Caco-2 (cell line): Measurements from ENCODE around the gene PCIF1. TPM values are rescaled to one million over a fixed set of nuclear protein-coding genes. Genes with fewer than 3 reads are reported as not detected.

Source experiments
- BruUV-seq: library from RNA; stranded (reverse); fragments of 400-500 nt; replicated peaks from 2 replicates; lab custom pipeline; 2021; lab: Mats Ljungman, UMichigan
- CTCF ChIA-PET: fragments of 300-600 bp; sonication (Branson Sonifier 250); formaldehyde crosslinking; loops from one replicate; lab custom pipeline; 2022; ENCODE audit warnings: antibody characterized with exemption; lab: Charles Lee
- POLR2A ChIA-PET: fragments of 300-600 bp; sonication (Branson Sonifier 250); formaldehyde crosslinking; loops from one replicate; lab custom pipeline; 2022; ENCODE audit warnings: antibody characterized with exemption; lab: Charles Lee
- DNase-seq, 2 experiments: peaks; one replicate each; pipeline versions ENCODE4 v3.0.0 to v3.0.0-alpha.2; 2020 to 2022
- H3K27me3 ChIP-seq: replicated peaks from 2 replicates; pipeline ENCODE4 v1.6.0; 2011; ENCODE audit warnings: low read length; ENCODE audit not compliant: control insufficient read depth, insufficient read depth
- H3K36me3 ChIP-seq: 2 replicates; pipeline ENCODE4 v1.5.1; 2011; ENCODE audit warnings: low read length; ENCODE audit not compliant: control insufficient read depth, insufficient read depth
- H3K4me1 ChIP-seq: fragments of 250-450 bp; sonication (Bioruptor Pico); 2 replicates; pipeline ENCODE4 v1.5.1; 2020; ENCODE audit warnings: mild to moderate bottlenecking
- H3K4me3 ChIP-seq: 2 replicates; pipeline ENCODE4 v1.5.1; 2011; ENCODE audit warnings: low read depth, mild to moderate bottlenecking, control low read depth, low read length
- H3K9me3 ChIP-seq: fragments of 250-450 bp; sonication (Bioruptor Pico); 2 replicates; pipeline ENCODE4 v1.5.1; 2020; ENCODE audit warnings: mild to moderate bottlenecking, moderate library complexity
- H3K27ac Mint-ChIP-seq: one replicate; pipeline ENCODE4 v1.8.0; 2022; ENCODE audit warnings: mixed read lengths; ENCODE audit not compliant: unreplicated experiment
- H3K27me3 Mint-ChIP-seq: one replicate; pipeline ENCODE4 v1.8.0; 2022; ENCODE audit warnings: mixed read lengths; ENCODE audit not compliant: insufficient read depth, unreplicated experiment
- H3K36me3 Mint-ChIP-seq: one replicate; pipeline ENCODE4 v1.8.0; 2022; ENCODE audit warnings: mild to moderate bottlenecking, mixed read lengths; ENCODE audit not compliant: insufficient read depth, unreplicated experiment
- H3K4me1 Mint-ChIP-seq: one replicate; pipeline ENCODE4 v1.8.0; 2022; ENCODE audit warnings: low read depth, mixed read lengths; ENCODE audit not compliant: unreplicated experiment
- H3K4me3 Mint-ChIP-seq: one replicate; pipeline ENCODE4 v1.8.0; 2022; ENCODE audit warnings: mild to moderate bottlenecking, moderate library complexity, mixed read lengths; ENCODE audit not compliant: unreplicated experiment
- H3K9me3 Mint-ChIP-seq: one replicate; pipeline ENCODE4 v1.8.0; 2022; ENCODE audit warnings: mixed read lengths; ENCODE audit not compliant: unreplicated experiment
- intact Hi-C: fragments of 100-400 bp; cut with micrococcal nuclease; formaldehyde crosslinking; loops from one replicate; pipeline ENCODE4 v1.10.0; 2022; ENCODE audit not compliant: unreplicated experiment
- total RNA-seq: library from RNA; stranded (reverse); gene quantifications from 2 replicates; pipeline ENCODE4 v1.2.3, GENCODE V29; 2022
- TF ChIP-seq, protein P1 (sequence below), 2 experiments: fragments of 200-600 bp in 1 of 2; IDR thresholded peaks; 1 replicate in 1 of 2; 2 replicates in 1 of 2; pipeline versions ENCODE4 v1.5.1 to v1.8.0; 2011 to 2022; ENCODE audit warnings: antibody characterized with exemption in 1 of 2, control low read depth in 1 of 2, inconsistent platforms in 1 of 2, low read depth in 1 of 2, low read length in 1 of 2, mild to moderate bottlenecking in 1 of 2, moderate library complexity in 1 of 2; ENCODE audit not compliant: insufficient read depth in 1 of 2, severe bottlenecking in 1 of 2, unreplicated experiment in 1 of 2

The PCIF1 gene
- total RNA-seq, 1 experiment from 2014 or later: 75.9 TPM

DNA sequence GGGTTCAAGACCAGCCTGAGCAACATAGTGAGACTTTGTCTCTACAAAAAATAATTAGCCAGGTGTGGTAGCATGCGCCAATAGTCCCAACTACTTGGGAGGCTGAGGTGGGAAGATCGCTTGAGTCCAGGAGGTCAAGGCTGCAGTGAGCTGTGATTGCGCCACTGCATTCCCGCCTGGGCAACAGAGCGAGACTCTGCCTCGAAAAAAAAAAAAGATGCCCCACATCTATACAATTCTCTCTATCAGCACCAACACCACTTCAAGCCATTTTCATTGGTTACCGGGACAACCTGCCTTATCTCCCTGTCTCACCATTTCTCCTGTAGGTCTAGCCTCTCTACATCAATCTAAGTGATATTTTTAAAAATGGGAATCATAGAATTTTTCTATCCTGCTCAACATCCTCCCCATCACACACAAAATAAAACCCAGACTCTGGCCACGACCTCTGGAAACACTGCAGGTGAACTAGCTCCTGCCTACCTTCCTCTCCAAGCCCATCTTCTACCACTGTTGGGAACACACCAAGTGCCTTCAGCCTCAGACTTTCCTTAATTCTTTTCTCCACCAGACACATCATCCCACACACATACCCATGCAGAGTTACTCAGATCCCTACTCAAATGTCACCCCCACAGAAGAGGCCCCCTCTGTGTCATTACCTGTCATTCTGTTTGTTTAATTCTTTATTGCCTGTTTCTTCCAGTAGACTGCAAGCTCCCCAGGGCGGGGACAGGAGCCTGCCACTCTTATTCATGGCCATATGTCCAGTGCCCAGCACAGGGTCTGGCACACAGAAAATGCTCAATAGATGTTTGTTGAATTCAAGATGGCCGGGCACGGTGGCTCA, 12.9 kb upstream of the PCIF1 start:
- Mint-ChIP-seq H3K27ac (no peak overlapping the region), H3K9me3 (no peaks in the 10 kb centered on the region), H3K4me3 (no peak overlapping the region), H3K27me3 (no peaks in the 10 kb centered on the region), H3K4me1 (peaks cover 7% of the 10 kb centered on the region), H3K36me3 (no peaks in the 10 kb centered on the region)
- peaks cover 24% of the 10 kb centered on the region for H3K4me1 ChIP-seq
- TF ChIP-seq, protein P1, sequence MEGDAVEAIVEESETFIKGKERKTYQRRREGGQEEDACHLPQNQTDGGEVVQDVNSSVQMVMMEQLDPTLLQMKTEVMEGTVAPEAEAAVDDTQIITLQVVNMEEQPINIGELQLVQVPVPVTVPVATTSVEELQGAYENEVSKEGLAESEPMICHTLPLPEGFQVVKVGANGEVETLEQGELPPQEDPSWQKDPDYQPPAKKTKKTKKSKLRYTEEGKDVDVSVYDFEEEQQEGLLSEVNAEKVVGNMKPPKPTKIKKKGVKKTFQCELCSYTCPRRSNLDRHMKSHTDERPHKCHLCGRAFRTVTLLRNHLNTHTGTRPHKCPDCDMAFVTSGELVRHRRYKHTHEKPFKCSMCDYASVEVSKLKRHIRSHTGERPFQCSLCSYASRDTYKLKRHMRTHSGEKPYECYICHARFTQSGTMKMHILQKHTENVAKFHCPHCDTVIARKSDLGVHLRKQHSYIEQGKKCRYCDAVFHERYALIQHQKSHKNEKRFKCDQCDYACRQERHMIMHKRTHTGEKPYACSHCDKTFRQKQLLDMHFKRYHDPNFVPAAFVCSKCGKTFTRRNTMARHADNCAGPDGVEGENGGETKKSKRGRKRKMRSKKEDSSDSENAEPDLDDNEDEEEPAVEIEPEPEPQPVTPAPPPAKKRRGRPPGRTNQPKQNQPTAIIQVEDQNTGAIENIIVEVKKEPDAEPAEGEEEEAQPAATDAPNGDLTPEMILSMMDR (IDR thresholded peaks at IDR 0.05; ENCODE audit: insufficient read depth in 1 of 2, low read depth in 1 of 2, low read length in 1 of 2, severe bottlenecking in 1 of 2, unreplicated experiment in 1 of 2): no peak
- BruUV-seq: no TSS peak
- H3K4me3 ChIP-seq: no peak overlapping the region
- intact Hi-C loops: no loop called here
- ChIA-PET POLR2A (interaction anchor here (1.6 to 2.4 kb wide), 2 partner anchors 10 to 13 kb away, joined by 4 to 17 read pairs; partner anchors contain the start of genes PCIF1 and PLTP), CTCF (interaction anchor here (0.5 to 1.6 kb wide), 6 partner anchors 12 to 847 kb away, joined by 3 to 6 read pairs (median 4); partner anchors contain the start of genes CTSA and NEURL2)
- no peak for DNase-seq
- H3K9me3 ChIP-seq: no peaks in the 10 kb centered on the region
- no peaks in the 10 kb centered on the region for H3K27me3 ChIP-seq
- H3K36me3 ChIP-seq: no peaks in the 10 kb centered on the region

DNA sequence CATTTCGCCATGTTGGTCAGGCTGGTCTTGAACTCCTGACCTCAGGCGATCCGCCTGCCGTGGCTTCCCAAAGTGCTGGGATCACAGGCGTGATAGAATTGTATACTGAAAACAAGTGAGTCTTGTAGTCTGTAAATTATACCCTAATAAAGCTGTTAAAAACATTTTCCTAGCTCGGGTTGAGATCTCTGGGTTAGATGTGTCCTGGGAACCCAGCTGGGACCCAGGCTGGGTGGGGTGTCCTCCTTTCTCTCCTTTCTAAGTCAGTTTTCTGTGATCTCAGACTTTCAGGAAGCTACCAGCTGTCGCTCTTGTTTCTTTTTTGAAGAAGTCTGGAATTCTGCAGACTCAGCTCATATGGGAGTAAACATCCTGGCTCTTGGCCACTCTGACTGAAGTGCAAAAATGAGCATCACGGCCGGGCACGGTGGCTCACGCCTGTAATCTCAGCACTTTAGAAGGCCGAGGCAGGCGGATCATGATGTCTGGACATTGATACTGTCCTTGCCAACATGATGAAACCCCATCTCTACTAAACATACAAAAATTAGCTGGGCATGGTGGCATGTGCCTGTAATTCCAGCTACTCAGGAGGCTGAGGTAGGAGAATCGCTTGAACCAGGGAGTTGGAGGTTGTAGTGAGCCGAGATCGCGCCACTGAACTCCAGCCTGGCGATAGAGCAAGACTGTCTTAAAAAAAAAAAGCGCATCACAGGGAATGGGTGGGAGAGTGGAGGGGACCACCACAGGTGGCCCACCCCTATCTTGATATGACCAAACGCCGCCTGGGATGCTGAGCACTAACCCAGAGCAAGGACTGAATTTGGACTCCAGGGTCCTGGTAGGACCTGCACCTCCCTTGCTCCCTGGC, 9.9 kb upstream of the PCIF1 start:
- ChIA-PET POLR2A (interaction anchor here (0.6 to 2.2 kb wide), 2 partner anchors 10 to 66 kb away, joined by 7 to 10 read pairs; partner anchors contain the start of gene PCIF1), CTCF (interaction anchor here (0.6 to 0.8 kb wide), 2 partner anchors 9 to 371 kb away, joined by 3 read pairs; no protein-coding TSS in a partner anchor)
- peaks cover 34% of the 10 kb centered on the region for H3K4me1 ChIP-seq

More for the DNA sequence above, 9.9 kb upstream of the PCIF1 start:
- BruUV-seq: no TSS peak
- Mint-ChIP-seq H3K4me3 (no peak overlapping the region), H3K4me1 (peaks cover 15% of the 10 kb centered on the region), H3K27ac (no peak overlapping the region), H3K36me3 (no peaks in the 10 kb centered on the region), H3K27me3 (no peaks in the 10 kb centered on the region), H3K9me3 (no peaks in the 10 kb centered on the region)
- TF ChIP-seq, protein P1 (IDR thresholded peaks at IDR 0.05; ENCODE audit: insufficient read depth in 1 of 2, low read depth in 1 of 2, low read length in 1 of 2, severe bottlenecking in 1 of 2, unreplicated experiment in 1 of 2): no peak
- Histone ChIP-seq H3K4me3 (no peak overlapping the region), H3K36me3 (no peaks in the 10 kb centered on the region), H3K9me3 (no peaks in the 10 kb centered on the region), H3K27me3 (no peaks in the 10 kb centered on the region)
- intact Hi-C loops: no loop called here
- DNase-seq: no peak
